Adipose tissue (tissue), 3 donors: Measurements from ENCODE around the gene ELL2. TPM values are rescaled to one million over a fixed set of nuclear protein-coding genes. Genes with fewer than 3 reads are reported as not detected.
A peak's percentile ranks its signal among the peaks of the same experiment; 100 is the strongest.

Source experiments
- H3K27ac ChIP-seq: one replicate; pipeline ENCODE4 v1.5.1; 2013; ENCODE audit warnings: low read depth, low read length
- WGBS, 3 donors: extraction: QIAGEN DNeasy Blood & Tissue Kit; methylation state at CpG; one replicate each; pipeline ENCODE4 v1.1.7; 2013; 5-methylcytosine and 5-hydroxymethylcytosine counted together
- polyA plus RNA-seq, 3 donors: library from polyadenylated mRNA; stranded (reverse); fragments of 200-250 nt; gene quantifications; one replicate each; pipeline ENCODE4 v1.2.3, GENCODE V29; 2013
- donor health status: healthy with polysubstance abuse.
- donor health status: Bipolar disorder and iron deficiency.
- donor health status: healthy.

Gene ELL2
- 10 to 100 TPM; 33.7 to 66.6 (median 42.6) TPM for polyA plus RNA-seq

DNA sequence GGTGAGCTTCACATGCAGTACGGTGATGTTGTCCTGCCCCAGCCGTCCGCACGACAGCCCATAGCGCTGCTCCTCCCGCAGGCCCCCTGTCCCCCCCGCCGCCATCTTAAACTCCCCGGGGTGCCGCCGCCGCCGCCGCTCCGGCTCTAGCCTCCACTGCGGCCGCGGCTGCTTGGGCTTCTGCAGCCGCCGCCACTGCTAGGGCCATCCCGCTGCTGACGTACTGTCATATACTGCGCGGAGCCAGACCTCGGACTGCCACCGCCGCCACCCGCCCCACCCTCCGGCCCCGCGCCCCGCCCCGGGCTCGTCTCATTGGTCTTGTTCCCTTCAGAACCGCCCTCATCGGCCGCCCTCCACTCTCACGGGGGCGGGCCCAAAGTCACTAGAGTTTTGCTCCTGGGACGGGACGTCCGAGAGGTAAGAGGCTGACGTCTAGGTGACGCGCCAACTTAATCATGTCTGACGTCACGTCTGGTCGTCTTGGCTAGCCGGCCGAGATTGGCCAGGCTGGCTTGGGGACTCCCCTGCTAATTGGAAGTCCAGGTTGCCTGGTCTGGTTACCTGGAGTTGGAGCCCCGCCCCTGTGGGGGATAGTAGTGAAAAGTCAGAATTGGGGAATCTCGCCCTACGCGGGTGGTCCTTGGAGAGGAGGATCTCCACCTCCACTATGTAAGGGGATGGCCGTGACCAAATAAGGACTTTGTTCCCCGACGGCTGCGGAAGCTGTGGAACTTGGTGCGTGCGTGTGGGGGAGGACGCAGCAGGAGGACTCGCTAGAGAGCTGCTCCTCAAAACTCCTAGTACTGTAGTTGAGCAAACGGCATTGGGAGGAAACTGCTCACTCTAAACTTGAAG, at the start of gene ELL2:
Gene ELL2, minus strand, starts transcription at position 235 of the 858 bp plus-strand sequence. Its CDS starts 130 bp downstream, at position 105.
- H3K27ac ChIP-seq = peak within 1 kb of the TSS; percentile 97
- 0 to 1% (median 1%) methylated on average over 50 to 63 of the region's 63 CpGs for WGBS, 3 donors

DNA sequence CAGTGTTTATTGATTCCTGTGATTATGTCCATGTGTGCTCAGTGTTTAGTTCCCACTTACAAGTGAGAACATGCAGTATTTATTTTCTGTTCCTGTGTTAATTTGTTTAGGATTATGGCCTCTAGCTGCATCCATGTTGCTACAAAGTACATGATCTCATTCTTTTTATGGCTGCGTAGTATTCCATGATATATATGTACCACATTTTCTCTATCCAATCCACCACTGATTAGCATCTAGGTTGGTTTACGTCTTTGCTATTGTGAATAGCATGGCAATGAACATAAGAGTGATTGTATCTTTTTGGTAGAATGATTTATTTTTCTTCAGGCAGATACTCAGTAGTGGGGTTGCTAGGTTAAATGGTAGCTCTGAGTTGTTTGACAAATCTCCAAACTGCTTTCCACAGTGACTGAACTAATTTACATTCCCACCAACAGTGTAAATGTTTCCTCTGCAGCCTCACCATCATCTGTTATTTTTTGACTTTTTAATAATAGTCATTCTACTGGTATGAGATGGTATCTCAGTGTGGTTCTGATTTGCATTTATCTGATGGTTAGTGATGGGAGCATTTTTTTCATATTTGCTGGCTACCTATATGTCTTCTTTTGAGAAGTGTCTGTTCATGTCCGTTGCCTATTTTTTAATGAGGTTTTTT, 47.5 kb upstream of the ELL2 start:
- H3K27ac ChIP-seq = no peak overlapping the region
- 91 to 97% (median 93%) methylated on average over 3 of the region's 3 CpGs for WGBS, 3 donors

DNA sequence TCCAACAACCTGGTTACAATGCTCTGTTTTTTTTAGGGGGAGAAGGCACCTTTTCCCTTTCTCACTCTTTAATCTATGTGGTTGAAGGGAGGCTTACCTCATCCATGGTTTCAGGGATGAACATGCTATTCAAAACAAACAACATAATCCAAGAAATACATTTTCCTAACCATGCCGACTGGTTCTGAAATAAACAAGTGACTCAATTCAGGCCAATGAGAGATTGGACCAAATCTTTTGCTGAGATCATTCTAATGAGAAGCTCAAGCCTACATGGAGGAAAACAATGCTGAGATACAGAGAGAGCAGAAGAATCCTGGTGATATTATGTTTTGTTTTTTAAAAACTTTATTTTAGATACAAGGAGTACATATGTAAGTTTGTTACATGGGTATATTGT, 46.8 kb upstream of the ELL2 start:
- 93 to 97% (median 96%) methylated on average over 1 of the region's 1 CpG for WGBS, 3 donors
- no peak overlapping the region for H3K27ac ChIP-seq

DNA sequence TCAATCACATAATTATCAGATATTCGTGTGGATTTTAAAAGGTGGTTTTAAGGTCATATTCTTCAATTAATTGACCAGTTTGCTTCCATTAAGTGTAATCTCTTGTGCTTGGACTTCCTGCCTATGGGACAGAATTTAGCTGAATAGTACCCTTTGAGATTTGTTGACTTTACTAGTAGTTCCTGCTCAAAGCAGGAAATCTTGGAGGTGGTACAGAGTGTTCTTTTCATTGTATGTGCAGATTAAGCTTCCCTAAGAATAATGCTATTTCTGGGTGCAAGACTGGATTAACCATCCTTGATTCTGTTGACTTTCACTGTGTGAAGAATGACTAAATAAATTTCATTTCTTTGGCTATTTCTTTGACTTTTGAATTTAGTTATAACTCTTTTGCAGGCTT, 45.4 kb upstream of the ELL2 start:
- no peak overlapping the region for H3K27ac ChIP-seq
- WGBS, 3 donors = 21 to 64% (median 55%) methylated on average over 1 of the region's 1 CpG

DNA sequence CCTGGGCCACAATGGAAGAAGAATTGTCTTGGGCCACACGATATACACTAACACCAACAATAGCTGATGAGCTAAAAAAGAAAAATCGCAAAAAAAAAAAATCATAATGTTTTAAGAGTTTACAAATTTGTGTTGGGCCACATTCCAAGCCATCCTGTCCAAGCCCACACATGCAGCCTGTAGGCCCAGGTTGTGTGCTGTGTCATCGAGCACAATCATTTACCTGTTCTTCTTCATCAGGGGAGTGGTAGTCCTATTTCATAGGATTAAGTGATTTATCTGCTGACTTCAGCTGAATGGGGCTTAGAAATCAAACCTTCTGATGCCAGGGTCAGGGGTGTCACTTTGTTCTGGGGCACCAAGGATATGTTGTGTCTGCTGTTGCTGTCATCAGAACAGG, 44.6 kb upstream of the ELL2 start:
- WGBS, 3 donors = 95 to 97% (median 96%) methylated on average over 3 of the region's 3 CpGs
- no peak overlapping the region for H3K27ac ChIP-seq

DNA sequence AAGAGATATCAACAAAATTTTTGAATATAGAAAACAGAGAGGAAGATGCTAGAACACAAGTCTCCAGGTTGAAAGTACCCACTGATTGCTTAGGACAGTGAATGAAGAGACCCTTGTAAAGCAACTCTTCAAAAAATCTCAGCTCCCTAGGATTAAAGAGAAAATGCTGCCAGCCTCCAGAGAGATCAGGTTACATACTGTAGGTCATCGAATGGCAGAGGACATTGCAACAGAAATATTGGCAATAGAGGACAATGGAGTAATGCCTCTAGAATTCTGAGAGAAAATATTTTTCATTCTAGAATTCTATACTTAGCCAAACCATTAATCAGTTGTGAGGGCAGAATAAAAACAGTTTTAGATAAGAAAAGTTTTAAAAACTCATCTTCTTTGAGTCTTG, 43.1 kb upstream of the ELL2 start:
- 58 to 82% (median 63%) methylated on average over 1 of the region's 1 CpG for WGBS, 3 donors
- no peak overlapping the region for H3K27ac ChIP-seq

DNA sequence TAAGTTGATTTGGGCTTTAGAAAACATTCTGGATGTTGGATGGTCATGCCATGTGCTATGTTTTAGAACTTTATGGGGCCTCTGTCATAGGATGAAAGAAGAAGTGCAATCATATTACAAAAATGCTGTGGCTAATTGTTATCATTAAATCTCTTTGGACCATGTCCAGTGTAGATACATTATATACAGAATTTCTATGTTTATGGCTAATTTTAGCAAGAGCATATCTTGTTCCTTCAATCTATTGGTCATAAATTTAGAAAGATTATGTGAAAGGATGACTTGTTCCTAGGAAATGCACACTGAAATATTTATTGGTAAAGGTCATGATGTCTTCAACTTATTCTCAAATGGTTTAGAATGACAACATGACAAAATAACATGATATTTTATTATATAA, 42.4 kb upstream of the ELL2 start:
- H3K27ac ChIP-seq = no peak overlapping the region

DNA sequence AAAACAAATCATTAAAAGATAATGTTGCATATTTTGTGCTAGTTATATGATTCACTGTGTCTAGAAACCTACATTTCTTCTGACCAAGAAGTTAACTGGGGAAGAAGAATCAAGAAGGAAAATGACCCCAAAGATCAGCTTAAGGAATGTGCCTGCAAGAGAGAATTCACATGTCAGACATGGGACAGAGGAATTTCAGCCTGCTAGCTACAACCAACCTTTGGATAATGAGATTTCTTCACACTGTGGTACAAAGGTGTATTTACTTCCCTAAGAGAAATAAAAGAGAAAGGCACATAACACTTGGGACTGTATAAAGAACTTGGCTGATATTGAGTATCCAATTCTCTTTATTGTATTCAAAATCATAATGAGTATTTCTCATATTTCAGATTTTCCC, 39.6 kb upstream of the ELL2 start:
- H3K27ac ChIP-seq = no peak overlapping the region

DNA sequence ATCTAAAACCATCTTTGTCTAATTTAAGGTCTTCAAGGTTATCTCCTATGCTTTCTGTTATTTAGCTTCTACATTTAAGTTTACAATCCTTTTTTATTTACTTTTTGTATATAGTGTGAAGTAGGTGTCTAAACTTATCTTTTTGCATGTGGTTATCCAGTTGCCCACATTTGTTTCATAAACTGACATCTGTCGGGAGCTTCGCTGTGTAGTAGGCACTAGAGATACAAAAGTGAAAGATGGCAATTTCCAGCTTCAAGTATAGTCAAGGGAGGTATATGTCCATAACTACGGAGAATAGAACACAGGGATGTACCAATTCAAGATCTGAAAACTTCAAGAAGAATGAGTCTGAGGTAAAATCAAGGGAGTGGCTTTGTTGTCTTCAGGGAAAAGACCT, 38.7 kb upstream of the ELL2 start:
- WGBS, 3 donors = 91 to 98% (median 96%) methylated on average over 3 of the region's 3 CpGs

DNA sequence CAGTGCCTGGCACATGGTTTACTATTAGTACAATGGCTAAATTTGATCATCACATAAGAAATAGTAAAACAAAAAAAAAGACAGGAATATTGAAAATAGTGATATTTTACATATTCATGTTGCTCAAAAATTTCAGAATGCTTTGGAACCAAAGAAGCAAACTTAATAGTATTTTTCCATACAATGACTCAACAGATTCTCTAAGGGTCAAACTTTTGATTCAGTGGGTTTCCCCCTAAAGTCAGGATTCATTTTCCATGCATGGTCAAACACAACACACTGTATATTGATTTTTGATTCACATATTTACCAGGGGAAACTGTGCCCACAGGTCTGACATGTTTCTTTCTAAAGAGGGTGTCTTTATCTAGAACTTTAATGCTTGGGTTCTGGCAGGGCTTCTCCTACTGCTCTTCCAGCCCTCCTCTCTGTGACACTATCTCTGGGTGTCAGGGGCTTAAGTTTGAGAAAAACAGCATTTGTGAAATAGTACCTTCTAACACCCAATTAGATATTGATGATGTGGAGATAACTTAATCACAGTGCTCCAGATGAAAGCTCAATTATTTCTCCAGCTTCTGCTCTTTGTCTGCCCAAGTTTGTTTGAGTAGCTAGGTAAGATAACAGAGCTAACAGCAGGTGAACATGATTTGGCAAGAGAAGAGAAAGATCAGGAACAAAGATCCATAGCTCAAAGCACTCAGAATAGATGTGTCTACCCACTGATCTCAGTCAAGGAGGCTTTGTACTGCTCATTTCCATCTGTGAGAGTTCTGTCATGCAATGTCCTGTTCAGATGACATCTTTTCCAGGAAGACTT, 35.5 kb upstream of the ELL2 start:
- no peak overlapping the region for H3K27ac ChIP-seq

More for the DNA sequence above, 38.7 kb upstream of the ELL2 start:
- no peak overlapping the region for H3K27ac ChIP-seq

DNA sequence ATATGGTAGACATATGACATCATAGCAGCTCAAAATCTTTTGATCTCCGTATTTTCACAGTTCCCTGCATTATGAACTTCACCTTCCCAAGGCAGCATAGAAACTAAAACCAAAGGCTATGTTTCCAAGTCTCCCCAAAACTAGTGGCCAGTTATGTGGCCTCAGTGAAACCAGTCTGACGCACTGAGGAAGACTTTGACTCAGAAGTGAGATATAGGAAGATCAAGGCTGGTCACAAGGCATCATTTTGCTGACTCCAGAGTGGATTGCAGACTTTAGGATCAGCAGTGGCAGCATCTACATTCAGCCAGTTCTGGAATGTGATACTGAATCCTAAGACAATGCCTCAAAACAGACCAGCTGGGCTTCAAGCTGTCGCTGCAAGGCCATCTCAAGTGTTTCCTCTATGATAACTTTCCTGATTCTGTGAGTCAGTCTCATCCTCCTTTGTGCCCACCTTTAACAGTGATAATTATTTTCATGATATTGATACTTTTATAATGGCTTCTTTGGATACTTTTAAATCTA, 34.4 kb upstream of the ELL2 start:
- 88 to 94% (median 93%) methylated on average over 3 of the region's 3 CpGs for WGBS, 3 donors
- no peak overlapping the region for H3K27ac ChIP-seq

DNA sequence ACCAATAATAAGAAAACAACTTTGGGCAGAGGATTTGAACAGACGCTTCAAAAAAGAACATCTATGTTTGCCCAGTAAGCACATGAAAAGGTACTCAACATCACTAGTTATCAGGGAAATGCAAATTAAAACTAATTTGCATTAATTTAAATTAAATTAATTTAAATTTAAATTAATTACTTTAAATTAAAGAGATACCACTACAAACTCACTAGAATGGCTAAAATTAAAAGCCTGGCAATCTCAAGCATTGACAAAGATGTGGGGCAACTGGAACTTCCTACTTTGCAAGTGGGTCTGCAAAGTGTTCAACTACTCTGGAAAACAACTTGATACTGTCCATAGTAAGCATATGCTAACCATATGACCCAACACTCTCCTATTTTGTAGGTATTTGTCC, 32.1 kb upstream of the ELL2 start:
- WGBS, 3 donors = 93 to 95% (median 95%) methylated on average over 1 of the region's 1 CpG
- no peak overlapping the region for H3K27ac ChIP-seq

DNA sequence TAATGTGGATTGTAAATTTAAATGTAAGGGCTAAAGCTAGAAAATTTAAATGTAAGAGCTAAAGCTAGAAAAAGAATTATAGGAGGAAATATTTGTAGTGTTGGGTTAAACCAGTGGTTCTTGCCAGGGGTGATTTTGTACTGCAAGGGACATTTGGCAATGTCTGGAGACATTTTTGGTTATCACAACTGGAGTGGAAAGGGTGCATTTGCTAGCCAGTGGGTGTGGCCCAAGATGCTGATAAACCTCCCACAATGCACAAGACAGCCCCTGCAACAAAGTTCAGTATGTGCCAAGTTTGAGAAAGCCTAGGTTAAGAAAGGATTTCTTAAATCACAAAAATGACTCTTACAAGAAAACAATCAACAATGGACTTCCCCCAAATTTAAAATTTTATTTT, 31.6 kb upstream of the ELL2 start:
- no peak overlapping the region for H3K27ac ChIP-seq

DNA sequence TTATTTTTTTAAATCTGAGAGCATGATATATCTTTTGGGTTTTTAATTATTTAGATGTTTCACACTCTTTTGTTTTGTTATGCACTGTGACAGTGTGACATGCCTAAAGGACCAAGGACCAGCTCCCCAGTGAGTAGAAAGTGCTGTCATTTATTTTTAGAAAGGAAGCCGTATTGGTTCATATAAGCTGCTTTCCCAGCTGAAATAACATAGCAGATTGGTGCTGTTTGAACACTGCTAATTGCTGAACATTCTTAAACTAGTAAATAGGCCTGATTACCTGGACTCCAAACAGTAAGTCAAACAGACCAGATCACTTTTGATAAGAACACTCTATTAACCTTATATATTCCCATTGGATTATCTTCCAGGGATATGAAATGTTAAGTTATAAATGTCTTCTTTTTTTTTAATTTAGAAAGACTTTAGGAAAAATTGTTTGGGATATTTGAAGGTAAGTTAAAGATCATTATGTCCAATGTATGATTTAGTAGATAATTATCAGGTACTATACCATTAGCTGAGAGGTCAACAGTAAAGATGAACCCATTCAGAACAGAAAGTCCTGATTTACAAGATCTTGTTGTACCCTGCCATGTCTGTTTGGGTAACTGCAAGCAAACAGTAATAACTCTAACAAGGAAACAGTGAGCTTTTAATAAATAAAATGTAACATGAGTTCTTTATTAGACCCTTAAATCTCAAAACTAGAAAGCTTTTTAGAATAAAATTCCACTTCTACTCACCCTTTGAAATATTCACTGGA, 27.8 kb upstream of the ELL2 start:
- WGBS, 3 donors = 41 to 85% (median 73%) methylated on average over 1 of the region's 1 CpG
- no peak overlapping the region for H3K27ac ChIP-seq

DNA sequence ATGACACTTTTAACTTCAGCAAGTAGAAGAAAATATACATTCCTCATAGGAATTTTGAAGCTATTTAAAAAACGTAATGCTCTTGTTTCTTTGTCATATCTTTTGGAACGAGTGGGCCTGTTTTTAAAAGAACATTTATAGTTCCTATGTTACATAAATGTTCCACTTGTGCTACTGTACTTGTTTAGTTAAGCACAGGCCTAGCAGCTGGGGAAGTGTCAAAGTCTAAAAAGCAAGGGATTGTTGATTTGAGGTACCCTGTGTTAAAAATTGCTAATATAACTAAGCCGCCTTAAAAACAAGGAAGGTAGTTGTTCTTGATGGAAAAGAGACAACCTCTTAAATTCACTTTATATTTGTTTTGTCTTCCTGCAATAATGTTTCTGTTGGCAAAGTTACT, 27.2 kb upstream of the ELL2 start:
- H3K27ac ChIP-seq = no peak overlapping the region
- 33 to 89% (median 72%) methylated on average over 3 of the region's 3 CpGs for WGBS, 3 donors

DNA sequence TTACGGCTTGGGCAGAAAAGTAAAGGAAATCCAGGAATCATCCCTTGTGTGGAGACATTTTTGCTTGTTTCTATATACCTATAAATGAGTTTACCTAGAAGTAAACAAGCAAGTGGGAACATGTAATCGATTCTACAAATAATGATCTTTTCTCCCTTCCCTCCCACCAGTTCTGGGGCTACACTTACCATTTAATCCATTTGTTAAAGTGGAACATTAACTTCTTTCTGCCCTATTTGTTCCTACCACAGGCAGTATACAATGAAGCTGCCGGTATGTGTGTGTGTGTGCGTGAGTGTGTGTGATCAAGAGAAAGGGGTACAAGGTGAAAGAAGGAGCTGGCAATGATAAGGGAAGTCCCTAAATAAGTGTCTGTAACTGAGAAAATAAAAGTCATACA, 26.4 kb upstream of the ELL2 start:
- WGBS, 3 donors = 53 to 96% (median 95%) methylated on average over 4 of the region's 4 CpGs
- H3K27ac ChIP-seq = no peak overlapping the region

DNA sequence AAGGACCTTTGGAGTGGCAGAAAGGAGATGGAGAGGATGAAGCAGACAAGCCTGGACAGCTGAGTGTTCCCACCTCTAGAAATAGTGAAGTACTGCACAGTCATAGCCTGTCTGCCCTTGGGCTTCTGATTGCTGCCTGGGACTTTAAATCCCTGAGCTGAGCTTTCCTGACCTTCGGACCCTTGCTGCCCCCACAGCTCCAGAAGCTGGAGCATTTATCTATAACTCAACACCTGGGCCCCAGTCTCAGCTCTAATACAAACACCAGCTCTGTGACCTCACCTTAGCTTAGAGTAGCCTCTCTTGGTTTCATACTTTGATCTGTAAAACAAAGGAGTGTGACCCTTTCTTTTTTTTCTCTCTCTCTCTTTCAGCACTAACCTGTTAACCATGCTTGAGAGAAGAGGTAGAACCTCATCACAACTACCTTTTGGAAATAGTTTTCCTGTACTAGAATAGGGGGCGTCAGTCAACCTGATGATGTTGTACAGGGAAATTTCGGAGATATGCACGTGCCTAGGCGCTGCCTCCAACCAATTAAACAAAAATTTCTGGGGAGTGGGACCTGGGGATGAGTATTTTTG, 25.4 kb upstream of the ELL2 start:
- no peak overlapping the region for H3K27ac ChIP-seq
- WGBS, 3 donors = 38 to 93% (median 87%) methylated on average over 5 of the region's 5 CpGs

DNA sequence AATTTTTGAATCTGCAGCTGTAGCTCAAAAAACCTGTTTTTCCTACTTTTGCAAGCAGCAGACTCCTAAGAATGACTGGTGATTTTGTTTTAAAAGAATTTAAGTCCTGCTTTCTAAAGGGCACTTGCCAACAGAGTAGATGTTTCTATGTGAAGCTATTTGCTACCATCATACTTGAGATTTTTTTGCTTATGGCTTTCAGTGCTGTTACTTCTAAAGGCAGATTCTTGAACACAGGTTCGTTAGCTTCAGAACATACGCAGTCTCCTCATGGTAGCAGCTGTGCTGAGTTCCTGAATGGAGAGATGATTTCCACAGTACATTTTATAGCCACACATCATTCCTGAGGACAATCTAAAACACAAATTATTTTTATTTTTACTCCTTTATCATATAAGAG, 24.4 kb upstream of the ELL2 start:
- WGBS, 3 donors = 54 to 95% (median 91%) methylated on average over 2 of the region's 2 CpGs
- no peak overlapping the region for H3K27ac ChIP-seq
